NK-92 treated with Interleukin-12 subunit alpha and Interleukin-12 subunit beta, amount 100 ng/mL, for 24 hours (cell line): ENCODE measurements around the gene FSIP1.

ENCODE experiments used
- DNase-seq: peaks from one replicate; lab custom pipeline; 2025; lab: John Stamatoyannopoulos, UW

Gene FSIP1

GRCh38 chr15:39582286-39582976 lies 200.2 kb downstream of the FSIP1 start:
- DNase-seq, result no peak

- no peak for DNase-seq
These were observed 200.8 kb downstream of the FSIP1 start for GRCh38 chr15:39581793-39582285.

GRCh38 chr15:39581242-39581792 lies 201.3 kb downstream of the FSIP1 start:
- DNase-seq, result no peak

GRCh38 chr15:39580485-39581241 lies 202.0 kb downstream of the FSIP1 start, which contains the start of gene THBS1:
Gene THBS1, plus strand, starts transcription at chr15:39581079. Its CDS starts 779 bp downstream, at chr15:39581858.
- no peak for DNase-seq

GRCh38 chr15:39580117-39580484 lies 202.5 kb downstream of the FSIP1 start:
- peak; percentile 60 for DNase-seq

GRCh38 chr15:39579487-39580116 lies 203.0 kb downstream of the FSIP1 start:
- no peak for DNase-seq

GRCh38 chr15:39578851-39579486 lies 203.7 kb downstream of the FSIP1 start:
- no peak for DNase-seq

GRCh38 chr15:39575180-39575579 lies 207.5 kb downstream of the FSIP1 start:
- DNase-seq, result no peak

- no peak for DNase-seq
These were observed 208.2 kb downstream of the FSIP1 start for GRCh38 chr15:39574427-39574826.

GRCh38 chr15:39573844-39574243 lies 208.8 kb downstream of the FSIP1 start:
- no peak for DNase-seq

GRCh38 chr15:39573287-39573686 lies 209.4 kb downstream of the FSIP1 start:
- no peak for DNase-seq

- DNase-seq, result no peak
These were observed 216.8 kb downstream of the FSIP1 start for GRCh38 chr15:39565851-39566250.

GRCh38 chr15:39564972-39565665 lies 217.5 kb downstream of the FSIP1 start:
- DNase-seq, result no peak

- no peak for DNase-seq
These were observed 224.2 kb downstream of the FSIP1 start for GRCh38 chr15:39558421-39558820.

- DNase-seq, result no peak
These were observed 226.2 kb downstream of the FSIP1 start for GRCh38 chr15:39556461-39556860.

GRCh38 chr15:39555885-39556284 lies 226.8 kb downstream of the FSIP1 start:
- no peak for DNase-seq

GRCh38 chr15:39554746-39555387 lies 227.8 kb downstream of the FSIP1 start:
- DNase-seq, result no peak

GRCh38 chr15:39553947-39554693 lies 228.5 kb downstream of the FSIP1 start:
- DNase-seq, result no peak

GRCh38 chr15:39552556-39552955 lies 230.1 kb downstream of the FSIP1 start:
- DNase-seq, result peak; percentile 3

GRCh38 chr15:39551476-39551875 lies 231.2 kb downstream of the FSIP1 start:
- DNase-seq, result no peak
